IPS DF 6.9 (cell line): Measurements from ENCODE around the gene GTSE1.
A peak's percentile ranks its signal among the peaks of the same experiment; 100 is the strongest.

Experiments used
- DNase-seq: peaks from one replicate; pipeline ENCODE4 v3.0.0-alpha.2; 2013; ENCODE audit warnings: low read depth, low spot score
- H3K27ac ChIP-seq: one replicate; pipeline ENCODE4 v1.5.1; 2013; ENCODE audit warnings: low read length, control low read depth
- H3K27me3 ChIP-seq: 2 replicates; pipeline ENCODE4 v1.6.1; 2013; ENCODE audit warnings: mild to moderate bottlenecking, low read length; ENCODE audit not compliant: control insufficient read depth, insufficient read depth
- H3K36me3 ChIP-seq: 2 replicates; pipeline ENCODE4 v1.6.1; 2013; ENCODE audit warnings: low read length; ENCODE audit not compliant: control insufficient read depth, insufficient read depth
- H3K4me1 ChIP-seq: 2 replicates; pipeline ENCODE4 v1.6.1; 2013; ENCODE audit warnings: low read length; ENCODE audit not compliant: control insufficient read depth, insufficient read depth
- H3K4me3 ChIP-seq: 2 replicates; pipeline ENCODE4 v1.5.1; 2013; ENCODE audit warnings: mild to moderate bottlenecking, low read length
- H3K9me3 ChIP-seq: 2 replicates; pipeline ENCODE4 v1.6.1; 2013; ENCODE audit warnings: low read length, inconsistent platforms; ENCODE audit not compliant: control insufficient read depth, insufficient read depth
- WGBS: extraction: QIAGEN DNeasy Blood & Tissue Kit; methylation state at CpG from one replicate; pipeline ENCODE4 v1.1.7; 2013; ENCODE audit warnings: mixed read lengths, missing lambda C conversion rate; ENCODE audit not compliant: insufficient read length, insufficient coverage; 5-methylcytosine and 5-hydroxymethylcytosine counted together

GTSE1 gene, protein sequence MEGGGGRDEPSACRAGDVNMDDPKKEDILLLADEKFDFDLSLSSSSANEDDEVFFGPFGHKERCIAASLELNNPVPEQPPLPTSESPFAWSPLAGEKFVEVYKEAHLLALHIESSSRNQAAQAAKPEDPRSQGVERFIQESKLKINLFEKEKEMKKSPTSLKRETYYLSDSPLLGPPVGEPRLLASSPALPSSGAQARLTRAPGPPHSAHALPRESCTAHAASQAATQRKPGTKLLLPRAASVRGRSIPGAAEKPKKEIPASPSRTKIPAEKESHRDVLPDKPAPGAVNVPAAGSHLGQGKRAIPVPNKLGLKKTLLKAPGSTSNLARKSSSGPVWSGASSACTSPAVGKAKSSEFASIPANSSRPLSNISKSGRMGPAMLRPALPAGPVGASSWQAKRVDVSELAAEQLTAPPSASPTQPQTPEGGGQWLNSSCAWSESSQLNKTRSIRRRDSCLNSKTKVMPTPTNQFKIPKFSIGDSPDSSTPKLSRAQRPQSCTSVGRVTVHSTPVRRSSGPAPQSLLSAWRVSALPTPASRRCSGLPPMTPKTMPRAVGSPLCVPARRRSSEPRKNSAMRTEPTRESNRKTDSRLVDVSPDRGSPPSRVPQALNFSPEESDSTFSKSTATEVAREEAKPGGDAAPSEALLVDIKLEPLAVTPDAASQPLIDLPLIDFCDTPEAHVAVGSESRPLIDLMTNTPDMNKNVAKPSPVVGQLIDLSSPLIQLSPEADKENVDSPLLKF

GRCh38 chr22:46296257-46297150 is at the start of gene GTSE1:
TSS of gene GTSE1 (plus strand) at chr22:46296870. CDS start at chr22:46297401, 531 bp downstream.
- Histone ChIP-seq H3K27me3 (no peaks in the 10 kb centered on the region), H3K9me3 (no peaks in the 10 kb centered on the region), H3K27ac (no peak within 1 kb of the TSS), H3K36me3 (peaks cover 17% of the 10 kb centered on the region), H3K4me1 (no peaks in the 10 kb centered on the region), H3K4me3 (peak within 1 kb of the TSS; percentile 67)
- no CpG with 5 or more reads among the region's 76 CpGs for WGBS
- DNase-seq: peak; percentile 97

DNA sequence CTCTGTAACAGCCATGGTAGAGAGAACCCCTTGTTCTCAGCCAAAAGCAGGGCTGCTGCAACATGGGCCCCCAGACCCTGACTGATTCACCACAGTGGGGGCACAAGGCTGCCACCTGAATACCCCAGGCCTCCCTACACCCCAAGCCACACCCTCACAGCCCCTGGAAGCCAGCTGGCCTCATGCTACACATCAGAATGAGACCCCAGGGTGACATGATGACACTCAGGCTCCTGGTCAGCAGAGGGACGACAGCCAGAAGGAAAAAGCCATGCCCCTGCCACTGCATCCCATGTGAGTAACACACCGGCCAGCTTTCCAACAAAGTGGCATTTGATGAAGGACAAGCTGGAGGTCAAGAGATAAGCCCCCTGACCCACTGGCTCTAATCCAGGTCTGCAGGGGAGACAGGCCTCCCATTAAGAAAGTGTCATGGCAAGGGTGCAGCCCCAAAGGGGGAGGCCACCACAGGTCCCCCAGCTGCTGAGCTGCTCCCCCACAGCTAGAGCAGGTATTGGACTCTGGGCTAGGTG is 49.2 kb upstream of the GTSE1 start:
- Histone ChIP-seq H3K4me1 (no peaks in the 10 kb centered on the region; the same call in 1 of the 2 replicates), H3K4me3 (no peak overlapping the region), H3K27me3 (0 out of 2 replicates have a peak, but pooled peaks cover 3% of the 10 kb centered on the region), H3K9me3 (no peaks in the 10 kb centered on the region), H3K36me3 (no peaks in the 10 kb centered on the region), H3K27ac (no peak overlapping the region)
- DNase-seq: no peak
- no CpG with 5 or more reads among the region's 2 CpGs for WGBS

DNA sequence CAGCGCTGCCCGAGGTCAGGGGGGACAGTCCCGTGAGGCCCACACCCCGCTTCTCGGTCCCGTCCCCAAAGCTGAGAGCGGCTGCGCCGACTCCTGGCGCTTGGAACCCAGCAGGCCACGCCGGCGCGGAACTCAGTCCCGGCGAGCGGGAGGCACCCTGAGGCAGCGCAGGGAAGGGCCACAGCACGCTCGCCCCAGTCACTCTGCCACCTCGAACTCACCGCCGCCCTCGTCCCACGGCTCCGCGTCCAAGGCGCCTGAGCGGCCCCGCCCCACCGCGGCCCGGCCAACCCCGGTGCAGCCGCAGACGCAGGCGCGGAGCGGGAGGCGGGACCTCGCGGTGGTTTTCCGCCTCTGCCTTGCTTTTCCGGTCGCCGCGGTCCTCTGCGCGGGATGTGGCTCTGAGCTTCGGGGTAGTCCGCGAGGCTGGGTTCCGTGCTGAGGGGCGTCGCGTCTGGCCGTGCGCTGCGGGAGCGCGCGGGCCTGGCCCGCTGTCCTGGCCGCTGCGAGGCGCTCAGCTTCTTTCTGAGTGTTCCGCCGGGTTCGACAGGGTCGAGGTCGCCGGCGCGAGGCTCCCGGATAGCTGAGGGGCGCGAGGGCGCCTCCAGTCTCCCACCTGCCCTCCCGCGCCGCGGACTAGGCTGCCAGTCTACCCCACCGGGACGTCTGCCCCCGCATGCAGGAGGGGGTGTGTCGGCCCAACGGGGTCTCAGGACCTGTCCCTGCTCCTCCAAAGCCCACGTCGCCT is 46.5 kb upstream of the GTSE1 start, which contains the start of gene CDPF1:
TSS of gene CDPF1 (minus strand) at position 259 of the 748 bp plus-strand sequence. CDS start 2,009 bp downstream, outside the sequence.
- Histone ChIP-seq H3K27me3 (0 out of 2 replicates have a peak, but pooled peaks cover 3% of the 10 kb centered on the region), H3K27ac (no peak within 1 kb of the TSS), H3K9me3 (no peaks in the 10 kb centered on the region), H3K4me1 (no peaks in the 10 kb centered on the region; the same call in 1 of the 2 replicates), H3K4me3 (peak within 1 kb of the TSS; percentile 55), H3K36me3 (no peaks in the 10 kb centered on the region)
- WGBS: no CpG with 5 or more reads among the region's 89 CpGs
- DNase-seq: no peak

GRCh38 chr22:46250783-46251125 is 45.9 kb upstream of the GTSE1 start:
- no peak for DNase-seq
- WGBS: no CpG with 5 or more reads among the region's 25 CpGs
- Histone ChIP-seq H3K27me3 (0 out of 2 replicates have a peak, but pooled peaks cover 3% of the 10 kb centered on the region), H3K4me1 (no peaks in the 10 kb centered on the region; the same call in 1 of the 2 replicates), H3K36me3 (no peaks in the 10 kb centered on the region), H3K27ac (no peak overlapping the region), H3K4me3 (peak overlapping the region; percentile 55; the same call in 1 of the 2 replicates), H3K9me3 (no peaks in the 10 kb centered on the region)

- Histone ChIP-seq H3K9me3 (no peaks in the 10 kb centered on the region), H3K4me3 (peak overlapping the region; percentile 4; the same call in 1 of the 2 replicates), H3K4me1 (no peaks in the 10 kb centered on the region), H3K27me3 (0 out of 2 replicates have a peak, but pooled peaks cover 3% of the 10 kb centered on the region), H3K36me3 (no peaks in the 10 kb centered on the region), H3K27ac (no peak overlapping the region)
- no peak for DNase-seq
- WGBS: no CpG with 5 or more reads among the region's 7 CpGs
Measured at GRCh38 chr22:46251266-46251665, 45.4 kb upstream of the GTSE1 start.

- DNase-seq: no peak
- Histone ChIP-seq H3K9me3 (no peaks in the 10 kb centered on the region), H3K27ac (no peak overlapping the region), H3K27me3 (0 out of 2 replicates have a peak, but pooled peaks cover 3% of the 10 kb centered on the region), H3K36me3 (no peaks in the 10 kb centered on the region), H3K4me3 (no peak overlapping the region), H3K4me1 (no peaks in the 10 kb centered on the region)
- WGBS: no CpG with 5 or more reads among the region's 9 CpGs
Measured at GRCh38 chr22:46251816-46252380, 44.8 kb upstream of the GTSE1 start.

- Histone ChIP-seq H3K4me3 (no peak overlapping the region), H3K4me1 (no peaks in the 10 kb centered on the region), H3K27me3 (no peaks in the 10 kb centered on the region; the same call in 1 of the 2 replicates), H3K27ac (no peak overlapping the region), H3K9me3 (no peaks in the 10 kb centered on the region), H3K36me3 (no peaks in the 10 kb centered on the region)
- no peak for DNase-seq
- no CpG with 5 or more reads among the region's 8 CpGs for WGBS
Measured at GRCh38 chr22:46256358-46256958, 40.2 kb upstream of the GTSE1 start.

- H3K27me3 ChIP-seq: peaks cover 13% of the 10 kb centered on the region; the same call in 1 of the 2 replicates
- H3K4me3 ChIP-seq: no peak overlapping the region
- H3K4me1 ChIP-seq: no peaks in the 10 kb centered on the region
- WGBS: no CpG with 5 or more reads among the region's 12 CpGs
- no peak overlapping the region for H3K27ac ChIP-seq
- no peaks in the 10 kb centered on the region for H3K9me3 ChIP-seq
- no peaks in the 10 kb centered on the region; the same call in 1 of the 2 replicates for H3K36me3 ChIP-seq
- DNase-seq: no peak
Measured at GRCh38 chr22:46259374-46259773, 37.3 kb upstream of the GTSE1 start.

DNA sequence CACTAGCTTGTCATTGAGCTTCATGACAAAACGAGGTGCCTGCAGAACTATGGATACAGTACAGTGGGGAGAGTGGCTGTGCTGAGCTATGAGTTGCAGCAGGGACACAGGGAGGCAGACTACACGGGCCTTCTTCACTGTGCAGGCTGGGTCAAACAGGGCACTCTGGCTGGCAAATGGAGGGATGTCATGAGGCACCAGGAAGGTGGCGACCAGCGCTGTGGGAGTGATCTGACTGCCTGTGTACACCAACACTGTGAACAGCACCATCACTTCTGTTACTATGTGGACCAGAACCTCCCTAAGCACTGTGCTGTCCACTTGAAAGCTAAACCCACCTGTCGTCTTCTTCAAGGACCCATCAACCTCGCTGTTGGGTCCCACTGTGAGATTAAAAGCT is 36.6 kb upstream of the GTSE1 start:
- no peaks in the 10 kb centered on the region; the same call in 1 of the 2 replicates for H3K36me3 ChIP-seq
- H3K27me3 ChIP-seq: peaks cover 13% of the 10 kb centered on the region; the same call in 1 of the 2 replicates
- no peaks in the 10 kb centered on the region for H3K4me1 ChIP-seq
- WGBS: no CpG with 5 or more reads among the region's 6 CpGs
- H3K27ac ChIP-seq: no peak overlapping the region
- no peak overlapping the region for H3K4me3 ChIP-seq
- no peaks in the 10 kb centered on the region for H3K9me3 ChIP-seq
- no peak for DNase-seq
